Pancreas (tissue), 10 donors: Measurements from ENCODE around the gene SPNS2. TPM values are rescaled to one million over a fixed set of nuclear protein-coding genes. Genes with fewer than 3 reads are reported as not detected.

ENCODE experiments used
- ATAC-seq, 4 donors: fragments of 200-7000 bp; cut with Tn5 transposase; one replicate each; pipeline versions ENCODE4 v1.8.0 to v1.9.1; 2020; ENCODE audit warnings: mild to moderate bottlenecking in 4 of 4, moderate library complexity in 4 of 4
- DNase-seq, 6 donors: peaks; one replicate each; pipeline ENCODE4 v3.0.0-alpha.2; 2020
- FAIRE-seq: peaks from 2 replicates; lab custom pipeline; 2012; peaks lifted over from hg19 to GRCh38; lab: Jason Lieb, UNC
- H3K27ac ChIP-seq, 4 donors: fragments of 200-600 bp; sonication (generic); 1 replicate in 3 of 4; 2 replicates in 1 of 4; pipeline versions ENCODE4 v1.5.0 to v1.8.0; 2020
- H3K27me3 ChIP-seq, 4 donors: fragments of 200-600 bp; one replicate each; pipeline ENCODE4 v1.8.0; 2021
- H3K36me3 ChIP-seq, 3 donors: fragments of 200-600 bp; sonication (generic) in 1 of 3; one replicate each; pipeline versions ENCODE4 v1.5.0 to v1.8.0; 2020 to 2021
- H3K4me1 ChIP-seq, 3 donors: fragments of 200-600 bp; one replicate each; pipeline ENCODE4 v1.8.0; 2021
- H3K4me3 ChIP-seq, 4 donors: fragments of 200-600 bp; sonication (generic) in 2 of 4; one replicate each; pipeline versions ENCODE4 v1.5.0 to v1.8.0; 2020 to 2021
- H3K9me3 ChIP-seq, 4 donors: fragments of 200-600 bp; one replicate each; pipeline ENCODE4 v1.8.0; 2021
- CTCF ChIP-seq, 4 donors: fragments of 200-600 bp; sonication (generic) in 3 of 4; IDR thresholded peaks; one replicate each; pipeline versions ENCODE4 v1.5.0 to v1.8.0; 2021; ENCODE audit warnings: antibody characterized with exemption in 4 of 4
- whole genome bisulfite sequencing, 2 donors: extraction: QIAGEN DNeasy Blood & Tissue Kit; methylation state at CpG; one replicate each; pipeline ENCODE4 v1.1.7; 2013; 5-methylcytosine and 5-hydroxymethylcytosine counted together
- intact Hi-C, 3 donors: fragments of 100-400 bp; cut with DNase I; formaldehyde crosslinking; loops; one replicate each; pipeline versions ENCODE4 v1.11.1 to v1.14.2; 2022
- polyA plus RNA-seq, 2 donors: library from polyadenylated mRNA; stranded (reverse); fragments of 200-250 nt; gene quantifications; one replicate each; pipeline ENCODE4 v1.2.3, GENCODE V29; 2013
- total RNA-seq, 6 donors: library from RNA; stranded (reverse); fragmentation: NEBNext Ultra II Directional in 4 of 6; extraction: Animal tissue kit (Norgen Biotek cat#: 25700) in 4 of 6; gene quantifications; one replicate each; pipeline versions ENCODE4 v1.2.1 to v1.2.4, GENCODE V29; 2021 to 2023
- donor health status: healthy with polysubstance abuse.
- donor health status: DM: no; HTN: no; CAD: no; lungs with moderate emphysema.
- donor health status: DM: no; HTN: no; CAD: no.
- donor health status: control.
- donor health status: control.
- donor health status: Bipolar disorder and iron deficiency.
- donor health status: DM: yes; HTN: yes; CAD: no.
- donor health status: DM: no; HTN: no; CAD: no.
- donor health status: DM: no; HTN: no; CAD: no.
- donor health status: DM: yes; HTN: yes; CAD: no.

SPNS2 gene
- total and polyA plus RNA-seq, 8 donors: 7.6 to 51.7 (median 20.8) TPM

DNA sequence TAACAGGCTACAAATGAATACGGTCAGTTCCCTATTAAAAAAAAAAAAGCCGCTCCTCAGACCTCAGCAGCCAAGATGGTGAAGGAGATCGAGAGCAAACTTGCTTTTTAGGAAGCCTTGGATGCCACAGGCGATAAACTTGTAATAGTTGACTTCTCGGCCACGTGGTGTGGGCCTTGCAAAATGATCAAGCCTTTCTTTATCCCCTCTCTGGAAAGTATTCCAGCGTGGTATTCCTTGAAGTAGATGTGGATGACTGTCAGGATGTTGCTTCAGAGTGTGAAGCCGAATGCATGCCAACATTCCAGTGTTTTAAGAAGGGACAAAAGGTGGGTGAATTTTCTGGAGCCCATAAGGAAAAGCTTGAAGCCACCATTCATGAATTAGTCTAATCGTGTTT is 73.5 kb downstream of the SPNS2 start:
- no peak for FAIRE-seq
- Histone ChIP-seq H3K4me1 (no peaks in the 10 kb centered on the region), H3K4me3 (no peak overlapping the region), H3K27ac (no peak overlapping the region), H3K9me3 (no peaks in the 10 kb centered on the region), H3K36me3 (no peaks in the 10 kb centered on the region), H3K27me3 (no peaks in the 10 kb centered on the region)
- no peak for ATAC-seq
- 69 to 70% methylated on average over 9 of the region's 9 CpGs for WGBS, 2 donors
- TF ChIP-seq CTCF (IDR thresholded peaks at IDR 0.05): no peak
- no peak for DNase-seq
- intact Hi-C loops: no loop called here

GRCh38 chr17:4573115-4573514 is 74.4 kb downstream of the SPNS2 start:
- intact Hi-C loops: no loop called here
- no peak for TF ChIP-seq CTCF (IDR thresholded peaks at IDR 0.05)
- H3K27ac ChIP-seq: no peak overlapping the region

GRCh38 chr17:4573669-4574068 is 75.0 kb downstream of the SPNS2 start:
- Histone ChIP-seq H3K27me3 (no peaks in the 10 kb centered on the region), H3K36me3 (no peaks in the 10 kb centered on the region), H3K9me3 (no peaks in the 10 kb centered on the region), H3K4me3 (no peak overlapping the region), H3K4me1 (no peaks in the 10 kb centered on the region), H3K27ac (no peak overlapping the region)
- TF ChIP-seq CTCF (IDR thresholded peaks at IDR 0.05): no peak
- intact Hi-C loops: no loop called here
- DNase-seq (peak in 1 of 6 donors; percentile 45), ATAC-seq (peak in 3 of 4 donors; percentile 49 to 91 (median 79)), FAIRE-seq (no peak)
- WGBS, 2 donors: 27 to 35% methylated on average over 7 of the region's 7 CpGs

More at GRCh38 chr17:4573115-4573514, 74.4 kb downstream of the SPNS2 start:
- FAIRE-seq (no peak), DNase-seq (no peak), ATAC-seq (no peak)
- no peak overlapping the region for H3K4me3 ChIP-seq
- H3K27me3 ChIP-seq: no peaks in the 10 kb centered on the region
- H3K36me3 ChIP-seq: no peaks in the 10 kb centered on the region
- H3K4me1 ChIP-seq: no peaks in the 10 kb centered on the region
- H3K9me3 ChIP-seq: no peaks in the 10 kb centered on the region
- WGBS, 2 donors: 59 to 66% methylated on average over 4 of the region's 4 CpGs

DNA sequence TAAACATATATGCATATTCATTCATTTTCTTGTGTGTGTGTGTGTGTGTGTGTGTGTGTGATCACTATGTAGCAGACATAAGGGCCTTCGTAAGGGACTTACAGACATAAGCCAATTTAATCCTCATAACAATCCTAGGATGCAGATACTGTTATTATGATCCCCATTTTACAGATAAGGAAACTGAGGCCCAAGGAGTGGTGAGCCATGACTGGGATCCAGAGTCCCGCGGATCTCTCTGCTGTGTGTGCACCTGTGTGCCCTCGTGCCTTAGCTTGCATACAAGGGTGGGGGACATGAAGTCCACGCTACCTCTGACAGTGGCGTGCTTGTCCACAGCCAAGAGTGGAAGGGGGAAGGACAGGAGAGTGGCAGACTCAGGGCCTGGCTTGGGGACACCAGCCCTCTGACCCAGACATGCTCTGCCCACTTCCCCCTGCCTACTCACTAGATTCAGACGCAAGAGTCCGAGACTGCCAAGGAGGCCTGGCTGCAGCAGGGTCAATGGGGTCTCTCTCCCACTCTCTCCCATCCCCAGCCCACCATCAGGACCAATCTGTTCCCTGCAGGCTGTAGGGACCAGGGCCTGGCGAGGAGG is 75.9 kb downstream of the SPNS2 start:
- DNase-seq: no peak
- ATAC-seq: no peak
- H3K4me3 ChIP-seq: no peak overlapping the region
- H3K4me1 ChIP-seq: no peaks in the 10 kb centered on the region
- WGBS, 2 donors: 89 to 92% methylated on average over 9 of the region's 9 CpGs
- no peaks in the 10 kb centered on the region for H3K9me3 ChIP-seq
- H3K27me3 ChIP-seq: no peaks in the 10 kb centered on the region
- FAIRE-seq: no peak
- no peak for TF ChIP-seq CTCF (IDR thresholded peaks at IDR 0.05)
- no peak overlapping the region for H3K27ac ChIP-seq
- H3K36me3 ChIP-seq: no peaks in the 10 kb centered on the region
- intact Hi-C loops: no loop called here

- Histone ChIP-seq H3K4me3 (no peak overlapping the region), H3K27me3 (no peaks in the 10 kb centered on the region), H3K27ac (no peak overlapping the region), H3K9me3 (no peaks in the 10 kb centered on the region), H3K4me1 (no peaks in the 10 kb centered on the region), H3K36me3 (no peaks in the 10 kb centered on the region)
- no peak for TF ChIP-seq CTCF (IDR thresholded peaks at IDR 0.05)
- intact Hi-C loops: no loop called here
- no peak for ATAC-seq
- no peak for FAIRE-seq
- DNase-seq: no peak
- WGBS, 2 donors: 64 to 71% methylated on average over 6 of the region's 6 CpGs
Observed at GRCh38 chr17:4576161-4576558, 77.5 kb downstream of the SPNS2 start.
